ENCODE measurements around the gene SRRM4.

Gene SRRM4

GRCh38 chr12:119182701-119183493, 201.6 kb downstream of the SRRM4 start:
- DNase-seq (ENCODE audit: low spot score in 2 of 2) (no peak), ATAC-seq (replicated peaks; ENCODE audit: extremely low read depth, poor library complexity, severe bottlenecking) (no peak)
- no peak overlapping the region for H3K27ac Mint-ChIP-seq (ENCODE audit: low read depth)
- H3K9me3 Mint-ChIP-seq = no peaks in the 10 kb centered on the region
- no peaks in the 10 kb centered on the region for H3K36me3 Mint-ChIP-seq (ENCODE audit: insufficient read depth)
- no peak overlapping the region for H3K4me3 Mint-ChIP-seq
- no peaks in the 10 kb centered on the region for H3K4me1 Mint-ChIP-seq
- H3K27me3 Mint-ChIP-seq = peaks cover 28% of the 10 kb centered on the region

GRCh38 chr12:119183942-119184695, 202.8 kb downstream of the SRRM4 start:
- H3K4me1 Mint-ChIP-seq = no peaks in the 10 kb centered on the region
- H3K27ac Mint-ChIP-seq (ENCODE audit: low read depth) = no peak overlapping the region
- H3K36me3 Mint-ChIP-seq (ENCODE audit: insufficient read depth) = no peaks in the 10 kb centered on the region
- peaks cover 25% of the 10 kb centered on the region for H3K27me3 Mint-ChIP-seq
- no peak overlapping the region for H3K4me3 Mint-ChIP-seq
- H3K9me3 Mint-ChIP-seq = no peaks in the 10 kb centered on the region
- no peak for DNase-seq (ENCODE audit: low spot score in 2 of 2)
- ATAC-seq (replicated peaks; ENCODE audit: extremely low read depth, poor library complexity, severe bottlenecking) = no peak

- no peak for DNase-seq (ENCODE audit: low spot score in 2 of 2)
- peaks cover 2% of the 10 kb centered on the region for H3K36me3 Mint-ChIP-seq (ENCODE audit: insufficient read depth)
- no peak overlapping the region for H3K27ac Mint-ChIP-seq (ENCODE audit: low read depth)
- no peaks in the 10 kb centered on the region for H3K4me1 Mint-ChIP-seq
- H3K4me3 Mint-ChIP-seq = no peak overlapping the region
- ATAC-seq (replicated peaks; ENCODE audit: extremely low read depth, poor library complexity, severe bottlenecking) = no peak
- no peaks in the 10 kb centered on the region for H3K27me3 Mint-ChIP-seq
- H3K9me3 Mint-ChIP-seq = peaks cover 7% of the 10 kb centered on the region
These were observed 213.9 kb downstream of the SRRM4 start for GRCh38 chr12:119195256-119195655.

GRCh38 chr12:119198440-119198839, 217.1 kb downstream of the SRRM4 start:
- H3K27ac Mint-ChIP-seq (ENCODE audit: low read depth) = no peak overlapping the region
- DNase-seq (ENCODE audit: low spot score in 2 of 2) (no peak), ATAC-seq (replicated peaks; ENCODE audit: extremely low read depth, poor library complexity, severe bottlenecking) (no peak)
- H3K36me3 Mint-ChIP-seq (ENCODE audit: insufficient read depth) = peaks cover 2% of the 10 kb centered on the region
- no peak overlapping the region for H3K4me3 Mint-ChIP-seq
- peaks cover 7% of the 10 kb centered on the region for H3K9me3 Mint-ChIP-seq
- no peaks in the 10 kb centered on the region for H3K4me1 Mint-ChIP-seq
- no peaks in the 10 kb centered on the region for H3K27me3 Mint-ChIP-seq

- Mint-ChIP-seq H3K4me1 (no peaks in the 10 kb centered on the region), H3K36me3 (ENCODE audit: insufficient read depth) (no peaks in the 10 kb centered on the region), H3K27me3 (no peaks in the 10 kb centered on the region), H3K9me3 (no peaks in the 10 kb centered on the region), H3K4me3 (no peak overlapping the region), H3K27ac (ENCODE audit: low read depth) (no peak overlapping the region)
- DNase-seq (ENCODE audit: low spot score in 2 of 2) = no peak
- ATAC-seq (replicated peaks; ENCODE audit: extremely low read depth, poor library complexity, severe bottlenecking) = no peak
These were observed 219.3 kb downstream of the SRRM4 start for GRCh38 chr12:119200601-119201000.

GRCh38 chr12:119201789-119202543, 220.6 kb downstream of the SRRM4 start:
- DNase-seq (ENCODE audit: low spot score in 2 of 2) (no peak), ATAC-seq (replicated peaks; ENCODE audit: extremely low read depth, poor library complexity, severe bottlenecking) (no peak)
- no peaks in the 10 kb centered on the region for H3K27me3 Mint-ChIP-seq
- no peaks in the 10 kb centered on the region for H3K4me1 Mint-ChIP-seq
- no peaks in the 10 kb centered on the region for H3K9me3 Mint-ChIP-seq
- no peak overlapping the region for H3K4me3 Mint-ChIP-seq
- H3K36me3 Mint-ChIP-seq (ENCODE audit: insufficient read depth) = no peaks in the 10 kb centered on the region
- no peak overlapping the region for H3K27ac Mint-ChIP-seq (ENCODE audit: low read depth)

- no peaks in the 10 kb centered on the region for H3K9me3 Mint-ChIP-seq
- H3K36me3 Mint-ChIP-seq (ENCODE audit: insufficient read depth) = no peaks in the 10 kb centered on the region
- DNase-seq (ENCODE audit: low spot score in 2 of 2) = no peak
- H3K27ac Mint-ChIP-seq (ENCODE audit: low read depth) = no peak overlapping the region
- ATAC-seq (replicated peaks; ENCODE audit: extremely low read depth, poor library complexity, severe bottlenecking) = no peak
- H3K27me3 Mint-ChIP-seq = no peaks in the 10 kb centered on the region
- H3K4me3 Mint-ChIP-seq = no peak overlapping the region
- no peaks in the 10 kb centered on the region for H3K4me1 Mint-ChIP-seq
These were observed 221.2 kb downstream of the SRRM4 start for GRCh38 chr12:119202544-119202943.

- Mint-ChIP-seq H3K4me3 (no peak overlapping the region), H3K4me1 (no peaks in the 10 kb centered on the region), H3K27ac (ENCODE audit: low read depth) (no peak overlapping the region), H3K36me3 (ENCODE audit: insufficient read depth) (no peaks in the 10 kb centered on the region), H3K27me3 (no peaks in the 10 kb centered on the region), H3K9me3 (no peaks in the 10 kb centered on the region)
- ATAC-seq (replicated peaks; ENCODE audit: extremely low read depth, poor library complexity, severe bottlenecking) (no peak), DNase-seq (ENCODE audit: low spot score in 2 of 2) (no peak)
These were observed 222.8 kb downstream of the SRRM4 start for GRCh38 chr12:119204131-119204530.

- Mint-ChIP-seq H3K9me3 (no peaks in the 10 kb centered on the region), H3K4me1 (no peaks in the 10 kb centered on the region), H3K27ac (ENCODE audit: low read depth) (no peak overlapping the region), H3K36me3 (ENCODE audit: insufficient read depth) (no peaks in the 10 kb centered on the region), H3K27me3 (no peaks in the 10 kb centered on the region), H3K4me3 (no peak overlapping the region)
- DNase-seq (ENCODE audit: low spot score in 2 of 2) (no peak), ATAC-seq (replicated peaks; ENCODE audit: extremely low read depth, poor library complexity, severe bottlenecking) (no peak)
These were observed 223.4 kb downstream of the SRRM4 start for GRCh38 chr12:119204671-119205285.

GRCh38 chr12:119206348-119207062, 225.2 kb downstream of the SRRM4 start:
- ATAC-seq (replicated peaks; ENCODE audit: extremely low read depth, poor library complexity, severe bottlenecking) (no peak), DNase-seq (ENCODE audit: low spot score in 2 of 2) (no peak)
- H3K9me3 Mint-ChIP-seq = no peaks in the 10 kb centered on the region
- H3K4me1 Mint-ChIP-seq = no peaks in the 10 kb centered on the region
- H3K27me3 Mint-ChIP-seq = no peaks in the 10 kb centered on the region
- H3K36me3 Mint-ChIP-seq (ENCODE audit: insufficient read depth) = no peaks in the 10 kb centered on the region
- no peak overlapping the region for H3K4me3 Mint-ChIP-seq
- H3K27ac Mint-ChIP-seq (ENCODE audit: low read depth) = no peak overlapping the region

- H3K4me3 Mint-ChIP-seq = no peak overlapping the region
- H3K9me3 Mint-ChIP-seq = no peaks in the 10 kb centered on the region
- no peaks in the 10 kb centered on the region for H3K27me3 Mint-ChIP-seq
- DNase-seq (ENCODE audit: low spot score in 2 of 2) = no peak
- ATAC-seq (replicated peaks; ENCODE audit: extremely low read depth, poor library complexity, severe bottlenecking) = no peak
- H3K36me3 Mint-ChIP-seq (ENCODE audit: insufficient read depth) = no peaks in the 10 kb centered on the region
- no peaks in the 10 kb centered on the region for H3K4me1 Mint-ChIP-seq
- no peak overlapping the region for H3K27ac Mint-ChIP-seq (ENCODE audit: low read depth)
These were observed 225.8 kb downstream of the SRRM4 start for GRCh38 chr12:119207063-119207560.

- H3K4me1 Mint-ChIP-seq = no peaks in the 10 kb centered on the region
- ATAC-seq (replicated peaks; ENCODE audit: extremely low read depth, poor library complexity, severe bottlenecking) = no peak
These were observed 227.3 kb downstream of the SRRM4 start for GRCh38 chr12:119208626-119209061.

More at GRCh38 chr12:119208626-119209061, 227.3 kb downstream of the SRRM4 start:
- Mint-ChIP-seq H3K4me3 (no peak overlapping the region), H3K9me3 (no peaks in the 10 kb centered on the region), H3K36me3 (ENCODE audit: insufficient read depth) (no peaks in the 10 kb centered on the region), H3K27me3 (no peaks in the 10 kb centered on the region), H3K27ac (ENCODE audit: low read depth) (no peak overlapping the region)
- DNase-seq (ENCODE audit: low spot score in 2 of 2) = no peak

Measured in central memory CD8-positive, alpha-beta T cell (primary cell).